ENCODE measurements around the gene B9D1. TPM values are rescaled to one million over a fixed set of nuclear protein-coding genes. Genes with fewer than 3 reads are reported as not detected.

The B9D1 gene
- total RNA-seq, 3 donors from 2014 or later (not counting 1 experiment from before 2014, with no cell fraction given), result 3.1 to 7.5 (median 3.7) TPM

GRCh38 chr17:19361944-19362276 lies 613 bp downstream of the B9D1 start:
- DNase-seq (no peak), ATAC-seq (no peak)
- no peak overlapping the region for H3K27ac ChIP-seq (ENCODE audit: low read length)
- no peaks in the 10 kb centered on the region for H3K36me3 Mint-ChIP-seq
- no peaks in the 10 kb centered on the region for H3K36me3 ChIP-seq (ENCODE audit: control insufficient read depth, insufficient read depth, low read length)
- H3K9me3 Mint-ChIP-seq, result no peaks in the 10 kb centered on the region
- H3K4me1 Mint-ChIP-seq, result peaks cover 23 to 27% of the 10 kb centered on the region in 2 donors
- H3K9me3 ChIP-seq (ENCODE audit: control insufficient read depth, insufficient read depth, low read length), result no peaks in the 10 kb centered on the region
- H3K4me3 Mint-ChIP-seq, result peak overlapping the region; percentile 67
- H3K27ac Mint-ChIP-seq, result peak overlapping the region; percentile 8 to 82
- 38% methylated on average over 16 of the region's 16 CpGs for WGBS (ENCODE audit: insufficient coverage)
- H3K4me3 ChIP-seq (ENCODE audit: low read length), result peak overlapping the region; percentile 74
- intact Hi-C loops (cut with micrococcal nuclease), result loop anchor here (1.0 to 10.0 kb wide), 4 partner anchors 16 to 405 kb away; partner anchors contain the start of genes ALDH3A2 and MAPK7
- H3K27me3 Mint-ChIP-seq (ENCODE audit: low read depth in 2 of 2), result peaks cover 9% of the 10 kb centered on the region in 2 donors
- H3K4me1 ChIP-seq (ENCODE audit: control insufficient read depth, insufficient read depth, low read length), result peaks cover 21% of the 10 kb centered on the region
- H3K27me3 ChIP-seq (ENCODE audit: control insufficient read depth, insufficient read depth, low read length), result no peaks in the 10 kb centered on the region
- no peak for TF ChIP-seq CTCF (IDR thresholded peaks at IDR 0.05)

GRCh38 chr17:19361326-19361725 lies 1.2 kb downstream of the B9D1 start:
- WGBS (ENCODE audit: insufficient coverage), result 92% methylated on average over 5 of the region's 6 CpGs
- H3K27me3 ChIP-seq (ENCODE audit: control insufficient read depth, insufficient read depth, low read length), result no peaks in the 10 kb centered on the region
- H3K4me3 Mint-ChIP-seq, result peak overlapping the region; percentile 83
- no peaks in the 10 kb centered on the region for H3K9me3 Mint-ChIP-seq
- DNase-seq (no peak), ATAC-seq (no peak)
- intact Hi-C loops (cut with micrococcal nuclease), result loop anchor here (10.0 kb wide), 1 partner anchor 283 kb away; the partner anchor contains the start of gene ALDH3A2
- H3K4me1 ChIP-seq (ENCODE audit: control insufficient read depth, insufficient read depth, low read length), result peaks cover 21% of the 10 kb centered on the region
- peaks cover 23 to 27% of the 10 kb centered on the region in 2 donors for H3K4me1 Mint-ChIP-seq
- peak overlapping the region; percentile 8 to 82 for H3K27ac Mint-ChIP-seq
- no peak overlapping the region for H3K4me3 ChIP-seq (ENCODE audit: low read length)
- H3K36me3 Mint-ChIP-seq, result no peaks in the 10 kb centered on the region
- TF ChIP-seq CTCF (IDR thresholded peaks at IDR 0.05), result no peak
- no peaks in the 10 kb centered on the region for H3K9me3 ChIP-seq (ENCODE audit: control insufficient read depth, insufficient read depth, low read length)
- peaks cover 9 to 10% of the 10 kb centered on the region in 2 donors for H3K27me3 Mint-ChIP-seq (ENCODE audit: low read depth in 2 of 2)
- no peaks in the 10 kb centered on the region for H3K36me3 ChIP-seq (ENCODE audit: control insufficient read depth, insufficient read depth, low read length)
- H3K27ac ChIP-seq (ENCODE audit: low read length), result no peak overlapping the region

GRCh38 chr17:19360772-19361171 lies 1.8 kb downstream of the B9D1 start:
- Histone ChIP-seq H3K27ac (ENCODE audit: low read length) (no peak overlapping the region), H3K9me3 (ENCODE audit: control insufficient read depth, insufficient read depth, low read length) (no peaks in the 10 kb centered on the region), H3K36me3 (ENCODE audit: control insufficient read depth, insufficient read depth, low read length) (no peaks in the 10 kb centered on the region), H3K4me3 (ENCODE audit: low read length) (no peak overlapping the region), H3K27me3 (ENCODE audit: control insufficient read depth, insufficient read depth, low read length) (no peaks in the 10 kb centered on the region), H3K4me1 (ENCODE audit: control insufficient read depth, insufficient read depth, low read length) (peaks cover 21% of the 10 kb centered on the region)
- intact Hi-C loops (cut with micrococcal nuclease), result loop anchor here (10.0 kb wide), 1 partner anchor 284 kb away; the partner anchor contains the start of gene ALDH3A2
- DNase-seq (no peak), ATAC-seq (no peak)
- H3K9me3 Mint-ChIP-seq, result no peaks in the 10 kb centered on the region
- no peak overlapping the region for H3K4me3 Mint-ChIP-seq
- no peak for TF ChIP-seq CTCF (IDR thresholded peaks at IDR 0.05)
- H3K4me1 Mint-ChIP-seq, result peaks cover 23 to 27% of the 10 kb centered on the region in 2 donors
- no peaks in the 10 kb centered on the region for H3K36me3 Mint-ChIP-seq
- WGBS (ENCODE audit: insufficient coverage), result 91% methylated on average over 8 of the region's 8 CpGs
- peaks cover 9 to 10% of the 10 kb centered on the region in 2 donors for H3K27me3 Mint-ChIP-seq (ENCODE audit: low read depth in 2 of 2)
- peak overlapping the region in 1 of 2 donors; percentile 82 for H3K27ac Mint-ChIP-seq

GRCh38 chr17:19359856-19360255 lies 2.7 kb downstream of the B9D1 start:
- H3K27ac Mint-ChIP-seq, result no peak overlapping the region

More at GRCh38 chr17:19359856-19360255, 2.7 kb downstream of the B9D1 start:
- H3K4me1 Mint-ChIP-seq, result peaks cover 23 to 27% of the 10 kb centered on the region in 2 donors
- H3K9me3 Mint-ChIP-seq, result no peaks in the 10 kb centered on the region
- no peaks in the 10 kb centered on the region for H3K9me3 ChIP-seq (ENCODE audit: control insufficient read depth, insufficient read depth, low read length)
- no peaks in the 10 kb centered on the region for H3K27me3 ChIP-seq (ENCODE audit: control insufficient read depth, insufficient read depth, low read length)
- no peaks in the 10 kb centered on the region for H3K36me3 Mint-ChIP-seq
- no peaks in the 10 kb centered on the region for H3K36me3 ChIP-seq (ENCODE audit: control insufficient read depth, insufficient read depth, low read length)
- WGBS (ENCODE audit: insufficient coverage), result 86% methylated on average over 5 of the region's 5 CpGs
- intact Hi-C loops (cut with micrococcal nuclease), result loop anchor here (10.0 kb wide), 1 partner anchor 285 kb away; the partner anchor contains the start of gene ALDH3A2
- no peak for TF ChIP-seq CTCF (IDR thresholded peaks at IDR 0.05)
- H3K27ac ChIP-seq (ENCODE audit: low read length), result no peak overlapping the region
- peaks cover 9 to 12% of the 10 kb centered on the region in 2 donors for H3K27me3 Mint-ChIP-seq (ENCODE audit: low read depth in 2 of 2)
- no peak overlapping the region for H3K4me3 ChIP-seq (ENCODE audit: low read length)
- DNase-seq, result no peak
- no peak for ATAC-seq
- no peak overlapping the region for H3K4me3 Mint-ChIP-seq
- H3K4me1 ChIP-seq (ENCODE audit: control insufficient read depth, insufficient read depth, low read length), result peaks cover 21% of the 10 kb centered on the region

Measured in natural killer cell (primary cell).